ENCODE results near the gene OAS1. TPM values are rescaled to one million over a fixed set of nuclear protein-coding genes. Genes with fewer than 3 reads are reported as not detected.
A peak's percentile ranks its signal among the peaks of the same experiment; 100 is the strongest.

OAS1 gene
- total and polyA plus RNA-seq, 2 of the 8 experiments (the other 6 are each of a cell fraction or from before 2014, with no cell fraction given) = 0.23 TPM; not detected in 1

DNA sequence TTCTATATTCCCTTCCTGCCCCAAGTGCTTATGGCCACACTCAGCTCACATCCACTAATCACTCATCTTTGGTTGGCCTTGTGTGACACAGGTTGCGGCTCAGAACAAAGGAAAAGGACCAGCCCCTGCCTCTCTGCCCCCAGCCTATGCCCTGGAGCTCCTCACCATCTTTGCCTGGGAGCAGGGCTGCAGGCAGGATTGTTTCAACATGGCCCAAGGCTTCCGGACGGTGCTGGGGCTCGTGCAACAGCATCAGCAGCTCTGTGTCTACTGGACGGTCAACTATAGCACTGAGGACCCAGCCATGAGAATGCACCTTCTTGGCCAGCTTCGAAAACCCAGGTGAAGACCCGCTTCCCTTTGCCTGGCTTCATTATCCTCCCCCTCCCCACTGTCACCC lies 55.8 kb downstream of the OAS1 start:
- POLR2A ChIA-PET (ENCODE audit: partially characterized antibody) = no interaction called here
- H3K23me2 ChIP-seq (ENCODE audit: low read depth, low read length) = no peaks in the 10 kb centered on the region
- no peak for TF ChIP-seq SIN3A (conservative IDR thresholded peaks at IDR 0.05 in 1 of 2, IDR thresholded peaks at IDR 0.05 in 1 of 2; ENCODE audit: low read depth in 1 of 2, low read length in 2 of 2)
- no peak for TF ChIP-seq POU5F1 (IDR thresholded peaks at IDR 0.05; ENCODE audit: low read depth, low read length)
- no peak for TF ChIP-seq SAP30 (IDR thresholded peaks at IDR 0.05; ENCODE audit: insufficient read depth, insufficient replicate concordance, low read length)
- no peak for TF ChIP-seq TAF7 (optimal IDR thresholded peaks at IDR 0.05; ENCODE audit: borderline replicate concordance, low read depth, low read length)
- TF ChIP-seq EP300 (IDR thresholded peaks at IDR 0.05; ENCODE audit: borderline replicate concordance in 1 of 2, low read depth in 2 of 2, low read length in 2 of 2) = no peak
- TF ChIP-seq POLR2A (IDR thresholded peaks at IDR 0.05; ENCODE audit: control extremely low read depth in 1 of 2, low read depth in 2 of 2, low read length in 2 of 2) = no peak
- no peak for TF ChIP-seq SP1 (IDR thresholded peaks at IDR 0.05; ENCODE audit: low read depth, low read length)
- no peak for TF ChIP-seq SIRT6 (IDR thresholded peaks at IDR 0.05; ENCODE audit: low read length)
- TF ChIP-seq GABPA (IDR thresholded peaks at IDR 0.05; ENCODE audit: borderline replicate concordance, insufficient read depth, low read length) = no peak
- TF ChIP-seq ZNF274 (IDR thresholded peaks at IDR 0.05; ENCODE audit: borderline replicate concordance, extremely low read depth, low read length) = no peak
- TF ChIP-seq SIX5 (IDR thresholded peaks at IDR 0.05; ENCODE audit: low read depth, low read length) = no peak
- TF ChIP-seq RFX5 (IDR thresholded peaks at IDR 0.05; ENCODE audit: borderline replicate concordance, low read depth, low read length) = no peak
- no peak for TF ChIP-seq JUND (IDR thresholded peaks at IDR 0.05; ENCODE audit: low read length)
- TF ChIP-seq TAF1 (IDR thresholded peaks at IDR 0.05; ENCODE audit: low read depth, low read length) = no peak

More for the DNA sequence above, 55.8 kb downstream of the OAS1 start:
- H3K36me3 ChIP-seq (ENCODE audit: control insufficient read depth in 2 of 4, insufficient read depth in 4 of 4, low read length in 3 of 4) = no peaks in the 10 kb centered on the region
- DNase-seq (ENCODE audit: low read depth in 1 of 2, low spot score in 2 of 2) (no peak), FAIRE-seq (no peak)
- no peak overlapping the region for H2AK5ac ChIP-seq (ENCODE audit: low read depth, low read length)
- H3K4ac ChIP-seq (replicated peaks; ENCODE audit: insufficient read length, low read depth, low read length) = no peak overlapping the region
- CTCF ChIA-PET (ENCODE audit: partially characterized antibody) = interaction anchor here (0.9 kb wide), 1 partner anchor 13 kb away, joined by 3 read pairs; no protein-coding TSS in a partner anchor
- H3K4me3 ChIP-seq (ENCODE audit: extremely low read depth in 1 of 4, insufficient read depth in 2 of 4, low read depth in 3 of 4, low read length in 4 of 4) = no peak overlapping the region
- H3K56ac ChIP-seq (replicated peaks; ENCODE audit: insufficient read length, low read depth, low read length) = no peak overlapping the region
- H3K18ac ChIP-seq (ENCODE audit: extremely low read depth, low read length) = no peak overlapping the region
- no peak overlapping the region for H3K14ac ChIP-seq (ENCODE audit: insufficient read length)
- H2BK15ac ChIP-seq (ENCODE audit: low read length) = 0 out of 2 replicates have a peak overlapping the region, but pooled peaks have one; percentile 61
- H3K9ac ChIP-seq (replicated peaks in 1 of 4; ENCODE audit: extremely low read depth in 1 of 4, low read depth in 3 of 4, low read length in 3 of 4) = no peak overlapping the region
- 88% methylated on average over 7 of the region's 7 CpGs; no CpG with 5 or more reads in 1 of the 2 experiments for WGBS, 2 experiments (ENCODE audit: extremely low coverage in 1 of 2, insufficient coverage in 1 of 2, insufficient read length in 1 of 2, insufficient replicate concordance in 2 of 2, low coverage in 1 of 2, low lambda C conversion rate in 2 of 2, missing lambda C conversion rate in 1 of 2)
- no peaks in the 10 kb centered on the region for H3K79me1 ChIP-seq (ENCODE audit: low read depth, low read length)
- H3K79me2 ChIP-seq (ENCODE audit: control insufficient read depth in 1 of 2, insufficient read depth in 2 of 2, low read length in 2 of 2) = no peaks in the 10 kb centered on the region
- H4K91ac ChIP-seq (replicated peaks; ENCODE audit: insufficient read length, low read length) = no peak overlapping the region
- H4K5ac ChIP-seq (ENCODE audit: insufficient read length, low read depth, low read length) = no peak overlapping the region
- H2BK20ac ChIP-seq (ENCODE audit: low read length) = no peak overlapping the region
- H2BK120ac ChIP-seq (replicated peaks; ENCODE audit: low read depth, low read length) = no peak overlapping the region
- no peaks in the 10 kb centered on the region for H3K4me1 ChIP-seq (replicated peaks in 1 of 4; ENCODE audit: control insufficient read depth in 3 of 4, insufficient read depth in 4 of 4, low read length in 3 of 4)
- H4K20me1 ChIP-seq (replicated peaks in 1 of 2; ENCODE audit: control insufficient read depth in 1 of 2, insufficient read depth in 2 of 2, low read length in 2 of 2) = no peaks in the 10 kb centered on the region
- no peak overlapping the region for H3K23ac ChIP-seq (ENCODE audit: insufficient read length)
- H3K4me2 ChIP-seq (ENCODE audit: insufficient read depth in 1 of 2, low read depth in 2 of 2, low read length in 2 of 2) = no peak overlapping the region
- no peak overlapping the region for H2BK5ac ChIP-seq (ENCODE audit: low read depth, low read length)
- peaks cover 10 to 19% of the 10 kb centered on the region in 2 experiments for H3K9me3 ChIP-seq (ENCODE audit: insufficient read depth in 2 of 2, low read depth in 1 of 2, low read length in 1 of 2)
- H3K27me3 ChIP-seq (replicated peaks in 1 of 4; ENCODE audit: control insufficient read depth in 3 of 4, extremely low read depth in 1 of 4, insufficient read depth in 3 of 4, low read length in 3 of 4) = peaks cover 0 to 3% (median 0%) of the 10 kb centered on the region in 4 experiments; a peak in 1 of 7 replicates
- no peak overlapping the region for H3K27ac ChIP-seq (ENCODE audit: low read depth, low read length)
- no peak overlapping the region; the same call in 1 of the 2 replicates for H4K8ac ChIP-seq (ENCODE audit: extremely low read depth, insufficient read depth, low read length)
- no peak overlapping the region for H2AFZ ChIP-seq (ENCODE audit: low read length)
- no peak overlapping the region for H2BK12ac ChIP-seq (ENCODE audit: low read depth, low read length)
